Activated T-helper 17 cell treated with anti-CD3 and anti-CD28 coated beads, Interleukin-2, amount 50 U/mL, for 72 hours (primary cell): ENCODE measurements around the gene VWC2. TPM values are rescaled to one million over a fixed set of nuclear protein-coding genes. Genes with fewer than 3 reads are reported as not detected.

Experiments
- ATAC-seq: fragments of 150-1000 bp; cut with Tn5 transposase; replicated peaks from 2 replicates; pipeline ENCODE4 v1.10.0; 2021; ENCODE audit warnings: mild to moderate bottlenecking, moderate library complexity
- H3K27ac Mint-ChIP-seq: one replicate; pipeline ENCODE4 v1.8.0; 2022; ENCODE audit warnings: mixed read lengths
- H3K27me3 Mint-ChIP-seq: one replicate; pipeline ENCODE4 v1.8.0; 2022; ENCODE audit warnings: mixed read lengths
- H3K36me3 Mint-ChIP-seq: one replicate; pipeline ENCODE4 v1.8.0; 2022; ENCODE audit warnings: low read depth, mild to moderate bottlenecking, mixed read lengths
- H3K4me1 Mint-ChIP-seq: one replicate; pipeline ENCODE4 v1.8.0; 2022; ENCODE audit warnings: mixed read lengths
- H3K4me3 Mint-ChIP-seq: one replicate; pipeline ENCODE4 v1.8.0; 2022; ENCODE audit warnings: mild to moderate bottlenecking, mixed read lengths
- H3K9me3 Mint-ChIP-seq: one replicate; pipeline ENCODE4 v1.8.0; 2022; ENCODE audit warnings: mixed read lengths
- total RNA-seq, 2 donors: library from RNA; stranded (reverse); gene quantifications; one replicate each; pipeline ENCODE4 v1.2.3, GENCODE V29; 2022

The VWC2 gene
- total RNA-seq, 2 donors from 2014 or later: not detected

DNA sequence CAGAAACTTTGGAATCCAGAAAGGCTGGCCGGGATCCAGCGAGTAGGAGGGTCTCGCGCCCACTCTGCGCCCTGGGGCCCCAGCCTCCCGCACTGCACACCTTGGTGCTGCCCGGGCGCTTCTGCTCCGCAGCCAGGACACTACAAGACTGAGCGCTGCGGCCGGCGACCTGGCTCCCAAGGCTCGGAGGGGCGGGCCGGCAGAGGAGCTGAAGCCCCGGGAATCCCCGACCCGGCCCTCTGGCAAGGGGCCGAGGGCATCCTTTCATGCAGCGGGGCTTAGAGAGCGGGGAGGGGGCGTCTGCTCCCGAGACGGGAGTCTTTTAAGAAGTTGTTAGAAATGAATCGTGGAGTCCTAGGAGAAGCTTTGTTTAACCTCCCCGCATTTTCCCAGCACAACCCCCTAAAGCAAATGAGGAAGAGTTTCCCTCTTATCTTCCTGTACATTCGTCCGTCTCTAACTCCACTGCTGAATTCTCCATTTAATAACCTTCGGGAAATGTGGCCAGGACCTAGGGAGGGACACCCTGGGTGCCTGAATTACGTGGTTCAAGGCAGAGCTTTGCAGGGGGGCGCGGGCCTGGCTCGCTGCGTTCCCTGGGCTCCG is 1.1 kb downstream of the VWC2 start:
- Mint-ChIP-seq H3K4me3 (no peak overlapping the region), H3K27ac (no peak overlapping the region), H3K27me3 (peaks cover 44% of the 10 kb centered on the region), H3K9me3 (no peaks in the 10 kb centered on the region), H3K4me1 (peaks cover 4% of the 10 kb centered on the region), H3K36me3 (no peaks in the 10 kb centered on the region)
- ATAC-seq: no peak

GRCh38 chr7:49775065-49775948 is 1.9 kb downstream of the VWC2 start:
- ATAC-seq: no peak
- H3K27ac Mint-ChIP-seq: no peak overlapping the region
- peaks cover 41% of the 10 kb centered on the region for H3K27me3 Mint-ChIP-seq
- no peaks in the 10 kb centered on the region for H3K9me3 Mint-ChIP-seq
- peaks cover 4% of the 10 kb centered on the region for H3K4me1 Mint-ChIP-seq
- H3K36me3 Mint-ChIP-seq: no peaks in the 10 kb centered on the region
- H3K4me3 Mint-ChIP-seq: no peak overlapping the region

- no peak for ATAC-seq
- no peaks in the 10 kb centered on the region for H3K9me3 Mint-ChIP-seq
- no peak overlapping the region for H3K27ac Mint-ChIP-seq
- H3K27me3 Mint-ChIP-seq: peaks cover 37% of the 10 kb centered on the region
- peaks cover 4% of the 10 kb centered on the region for H3K4me1 Mint-ChIP-seq
- no peaks in the 10 kb centered on the region for H3K36me3 Mint-ChIP-seq
- no peak overlapping the region for H3K4me3 Mint-ChIP-seq
Observed at GRCh38 chr7:49775949-49776443, 2.6 kb downstream of the VWC2 start.

- Mint-ChIP-seq H3K4me1 (peaks cover 4% of the 10 kb centered on the region), H3K9me3 (no peaks in the 10 kb centered on the region), H3K4me3 (no peak overlapping the region), H3K36me3 (no peaks in the 10 kb centered on the region), H3K27ac (no peak overlapping the region), H3K27me3 (peaks cover 29% of the 10 kb centered on the region)
- no peak for ATAC-seq
Observed at GRCh38 chr7:49776994-49777393, 3.6 kb downstream of the VWC2 start.

- ATAC-seq: no peak
- Mint-ChIP-seq H3K4me1 (no peaks in the 10 kb centered on the region), H3K36me3 (no peaks in the 10 kb centered on the region), H3K27ac (no peak overlapping the region), H3K4me3 (no peak overlapping the region), H3K27me3 (peaks cover 19% of the 10 kb centered on the region), H3K9me3 (no peaks in the 10 kb centered on the region)
Observed at GRCh38 chr7:49778731-49779270, 5.4 kb downstream of the VWC2 start.

DNA sequence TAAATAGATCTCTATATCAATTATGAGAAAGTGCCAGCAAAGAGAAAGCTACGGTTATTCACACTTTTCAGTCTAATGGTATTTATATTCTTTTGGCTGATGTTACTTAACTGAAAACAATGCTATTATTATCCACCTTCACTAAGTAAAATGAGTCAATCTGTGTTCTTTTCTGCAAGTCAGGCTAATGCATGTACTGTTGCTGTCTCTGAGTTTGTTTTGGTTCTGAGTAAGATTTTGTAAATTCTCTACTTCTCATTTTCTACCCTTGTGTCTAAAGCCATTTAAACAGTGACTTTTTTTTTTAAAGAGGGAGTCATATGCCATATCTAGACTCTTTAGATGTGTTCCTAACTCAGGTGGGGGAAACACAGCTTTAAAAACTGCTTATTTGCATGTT is 7.5 kb downstream of the VWC2 start:
- no peak for ATAC-seq
- Mint-ChIP-seq H3K9me3 (no peaks in the 10 kb centered on the region), H3K27me3 (peaks cover 14% of the 10 kb centered on the region), H3K36me3 (no peaks in the 10 kb centered on the region), H3K4me3 (no peak overlapping the region), H3K4me1 (no peaks in the 10 kb centered on the region), H3K27ac (no peak overlapping the region)

GRCh38 chr7:49781996-49782395 is 8.6 kb downstream of the VWC2 start:
- no peaks in the 10 kb centered on the region for H3K9me3 Mint-ChIP-seq
- H3K4me3 Mint-ChIP-seq: no peak overlapping the region
- H3K4me1 Mint-ChIP-seq: no peaks in the 10 kb centered on the region
- no peaks in the 10 kb centered on the region for H3K36me3 Mint-ChIP-seq
- ATAC-seq: no peak
- no peak overlapping the region for H3K27ac Mint-ChIP-seq
- peaks cover 6% of the 10 kb centered on the region for H3K27me3 Mint-ChIP-seq

DNA sequence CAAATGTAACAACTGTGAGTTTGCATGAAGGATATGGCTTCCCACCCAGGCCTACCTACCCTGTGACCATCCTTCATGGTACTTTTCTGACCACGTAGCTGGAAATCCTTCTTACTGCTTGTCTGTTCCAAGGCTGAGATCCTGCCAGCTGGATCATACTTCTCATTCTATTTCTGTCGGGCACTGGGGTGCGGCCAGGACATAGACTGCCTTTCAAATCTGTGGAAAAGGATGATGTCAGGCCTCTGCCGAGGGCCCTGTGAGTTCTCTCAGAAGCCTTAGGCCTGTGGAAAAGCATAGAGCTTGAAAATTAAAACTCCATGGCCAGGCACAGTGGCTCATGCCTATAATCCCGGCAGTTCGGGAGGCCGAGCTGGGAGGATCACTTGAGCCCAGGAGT is 10.0 kb downstream of the VWC2 start:
- Mint-ChIP-seq H3K36me3 (no peaks in the 10 kb centered on the region), H3K9me3 (peaks cover 4% of the 10 kb centered on the region), H3K4me1 (no peaks in the 10 kb centered on the region), H3K27ac (no peak overlapping the region), H3K27me3 (peaks cover 6% of the 10 kb centered on the region), H3K4me3 (no peak overlapping the region)
- no peak for ATAC-seq

DNA sequence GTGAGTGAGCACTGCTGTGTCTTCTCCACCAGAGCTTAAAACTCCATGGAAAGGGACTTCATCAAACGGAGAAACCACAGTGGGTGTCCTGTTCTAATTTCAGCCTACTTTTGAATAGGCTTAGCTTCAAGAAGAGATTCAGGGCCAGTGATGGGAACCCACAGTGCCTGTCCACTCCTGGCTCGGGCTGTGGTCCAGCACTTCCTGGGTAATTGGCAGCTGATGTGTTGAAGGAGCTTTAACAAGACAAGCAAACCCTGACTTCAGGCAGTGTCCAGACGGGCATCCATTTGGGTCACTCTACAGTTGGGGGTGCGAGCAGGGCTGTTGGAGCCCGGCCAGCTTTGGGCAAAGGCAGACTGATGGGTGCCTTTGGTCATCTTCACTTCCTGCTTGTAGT is 14.5 kb downstream of the VWC2 start:
- no peak overlapping the region for H3K27ac Mint-ChIP-seq
- no peak overlapping the region for H3K4me3 Mint-ChIP-seq
- no peaks in the 10 kb centered on the region for H3K27me3 Mint-ChIP-seq
- H3K36me3 Mint-ChIP-seq: no peaks in the 10 kb centered on the region
- H3K4me1 Mint-ChIP-seq: no peaks in the 10 kb centered on the region
- peaks cover 9% of the 10 kb centered on the region for H3K9me3 Mint-ChIP-seq
- no peak for ATAC-seq

GRCh38 chr7:49788455-49789059 is 15.1 kb downstream of the VWC2 start:
- Mint-ChIP-seq H3K36me3 (no peaks in the 10 kb centered on the region), H3K27ac (no peak overlapping the region), H3K27me3 (no peaks in the 10 kb centered on the region), H3K4me1 (no peaks in the 10 kb centered on the region), H3K9me3 (peaks cover 9% of the 10 kb centered on the region), H3K4me3 (no peak overlapping the region)
- ATAC-seq: no peak

DNA sequence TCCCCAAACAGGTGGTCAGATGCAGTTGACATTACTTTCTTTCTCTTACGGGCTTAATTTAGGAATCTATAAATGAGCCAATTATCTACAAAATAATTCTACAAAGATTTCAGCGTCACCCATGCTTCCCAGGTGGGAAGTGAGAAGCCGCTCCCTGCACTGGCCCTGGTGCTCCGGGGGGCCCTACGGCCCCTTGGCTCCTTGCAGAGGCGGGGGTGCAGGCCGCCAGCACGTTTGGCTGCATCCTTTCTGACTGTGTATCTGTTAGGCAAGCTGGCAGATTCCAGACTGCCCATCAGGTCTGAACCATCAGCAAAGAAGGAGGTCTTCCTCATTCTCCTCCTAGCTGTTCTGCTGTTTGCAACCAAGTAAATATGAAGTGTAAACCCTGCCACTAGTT is 16.3 kb downstream of the VWC2 start:
- Mint-ChIP-seq H3K27ac (no peak overlapping the region), H3K36me3 (no peaks in the 10 kb centered on the region), H3K9me3 (peaks cover 9% of the 10 kb centered on the region), H3K27me3 (no peaks in the 10 kb centered on the region), H3K4me3 (no peak overlapping the region), H3K4me1 (no peaks in the 10 kb centered on the region)
- ATAC-seq: no peak

GRCh38 chr7:49790209-49790608 is 16.8 kb downstream of the VWC2 start:
- no peaks in the 10 kb centered on the region for H3K36me3 Mint-ChIP-seq
- H3K27me3 Mint-ChIP-seq: no peaks in the 10 kb centered on the region
- peaks cover 9% of the 10 kb centered on the region for H3K9me3 Mint-ChIP-seq
- no peak overlapping the region for H3K4me3 Mint-ChIP-seq
- H3K4me1 Mint-ChIP-seq: no peaks in the 10 kb centered on the region
- ATAC-seq: no peak
- no peak overlapping the region for H3K27ac Mint-ChIP-seq

DNA sequence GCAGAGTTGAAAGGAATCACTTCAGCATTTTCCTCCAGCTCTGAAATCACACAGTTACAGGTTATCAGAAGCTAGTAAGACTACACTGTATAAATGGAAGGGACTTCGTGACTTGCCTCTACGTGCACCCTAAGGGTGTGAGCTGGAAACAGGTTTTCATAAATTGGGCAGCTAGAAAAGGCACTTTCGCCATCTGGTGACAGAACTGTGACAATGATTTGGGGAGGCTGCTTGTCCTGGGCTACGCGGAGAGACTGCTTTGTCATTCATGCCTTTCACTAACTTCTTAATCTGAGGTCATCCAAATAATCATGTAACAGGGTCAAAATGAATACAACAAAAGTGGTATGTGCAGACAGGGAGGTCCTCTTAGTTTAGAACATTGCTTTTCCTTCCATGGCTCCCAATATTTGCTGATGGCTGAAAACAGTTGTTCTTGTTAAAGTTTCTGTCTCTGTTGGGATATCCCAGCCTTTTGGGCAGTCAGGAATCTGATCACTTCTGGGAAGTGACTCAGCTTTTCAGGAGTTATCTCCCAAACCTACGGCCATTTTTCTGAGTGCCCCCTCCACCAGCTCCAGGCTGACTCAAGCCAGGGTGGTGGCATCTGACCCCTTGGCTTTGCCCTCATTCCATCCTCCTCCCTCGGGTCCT is 17.8 kb downstream of the VWC2 start:
- H3K27ac Mint-ChIP-seq: no peak overlapping the region
- no peak for ATAC-seq
- H3K36me3 Mint-ChIP-seq: no peaks in the 10 kb centered on the region
- H3K4me1 Mint-ChIP-seq: no peaks in the 10 kb centered on the region
- H3K27me3 Mint-ChIP-seq: no peaks in the 10 kb centered on the region
- peaks cover 9% of the 10 kb centered on the region for H3K9me3 Mint-ChIP-seq
- H3K4me3 Mint-ChIP-seq: no peak overlapping the region

DNA sequence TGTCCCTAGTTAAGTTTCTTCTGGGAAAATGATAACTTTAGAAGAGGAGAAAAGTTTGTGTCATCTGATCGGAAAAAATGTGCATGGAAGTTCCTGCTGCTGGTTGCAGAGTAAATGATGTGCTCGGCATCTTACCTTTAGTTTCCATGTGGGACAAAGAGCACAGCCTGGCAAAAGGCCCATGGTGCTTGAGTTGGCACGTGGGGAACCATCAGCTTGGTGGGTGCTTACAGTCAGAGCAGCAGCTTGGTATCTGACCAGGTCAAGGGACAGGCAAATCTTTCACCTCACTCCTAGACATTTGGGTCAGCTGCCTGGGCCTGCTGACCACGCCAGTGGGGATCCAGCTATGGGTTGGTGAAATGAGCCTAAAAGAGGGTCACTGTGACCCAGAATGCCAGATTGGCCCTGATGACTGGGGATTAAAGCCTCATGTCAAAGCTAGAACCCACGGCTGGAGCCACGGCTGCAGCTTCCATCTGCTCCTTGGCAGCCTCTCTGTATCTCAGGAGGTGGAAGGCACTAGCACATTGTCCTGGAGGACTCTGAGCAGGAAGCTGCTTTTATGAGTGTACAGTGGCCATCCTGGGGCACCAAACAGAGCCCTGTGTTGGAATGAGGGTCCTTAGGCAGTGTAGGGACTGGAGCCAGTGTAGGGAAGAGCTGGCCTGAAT is 24.7 kb downstream of the VWC2 start:
- Mint-ChIP-seq H3K9me3 (no peaks in the 10 kb centered on the region), H3K4me3 (no peak overlapping the region), H3K27me3 (peaks cover 3% of the 10 kb centered on the region), H3K27ac (no peak overlapping the region), H3K4me1 (no peaks in the 10 kb centered on the region), H3K36me3 (no peaks in the 10 kb centered on the region)
- ATAC-seq: no peak
